GM12878 (cell line): ENCODE results near the gene CTCFL. TPM values are rescaled to one million over a fixed set of nuclear protein-coding genes. Genes with fewer than 3 reads are reported as not detected.

Source experiments
- ATAC-seq: fragments of 200-7000 bp; cut with Tn5 transposase; 3 replicates; pipeline ENCODE4 v1.9.1; 2020; ENCODE audit warnings: mild to moderate bottlenecking, moderate library complexity
- BruUV-seq: library from RNA; stranded (reverse); fragments of 400-500 nt; replicated peaks from 2 replicates; lab custom pipeline; 2021; lab: Mats Ljungman, UMichigan
- CTCF ChIA-PET: fragments of 300-600 bp; sonication (Branson Sonifier 250); formaldehyde crosslinking; extraction: SDS; loops from one replicate; lab custom pipeline; 2021; ENCODE audit warnings: inconsistent platforms; lab: Yijun Ruan, JAX
- POLR2A ChIA-PET: fragments of 350-600 bp; formaldehyde crosslinking; extraction: SDS; loops from one replicate; lab custom pipeline; 2021; ENCODE audit warnings: inconsistent platforms; lab: Charles Lee
- RAD21 ChIA-PET: fragments of 300-600 bp; sonication (Branson Sonifier 250); formaldehyde crosslinking; loops from one replicate; lab custom pipeline; 2023; ENCODE audit warnings: antibody characterized with exemption; ENCODE audit not compliant: unreplicated experiment; lab: Charles Lee
- SMC1A ChIA-PET: fragments of 300-600 bp; sonication (Branson Sonifier 250); formaldehyde crosslinking; loops from one replicate; lab custom pipeline; 2023; ENCODE audit not compliant: unreplicated experiment, uncharacterized antibody; lab: Charles Lee
- DNase-seq: peaks from one replicate; pipeline ENCODE4 v3.0.0-alpha.2; 2011; ENCODE audit warnings: low read depth, low spot score
- FAIRE-seq: peaks from 3 replicates; lab custom pipeline; 2011; peaks lifted over from hg19 to GRCh38; lab: Jason Lieb, UNC
- H2AFZ ChIP-seq: 2 replicates; pipeline ENCODE4 v1.6.0; 2011; ENCODE audit warnings: low read depth, low read length, control low read depth; ENCODE audit not compliant: control insufficient read depth
- H3K27ac ChIP-seq: 2 replicates; pipeline ENCODE4 v1.5.1; 2011; ENCODE audit warnings: control low read depth; ENCODE audit not compliant: control insufficient read depth, insufficient read depth
- H3K27me3 ChIP-seq, 2 experiments: replicated peaks in 1 of 2; 2 replicates each; pipeline versions ENCODE4 v1.6.0 to v1.6.1; 2011; ENCODE audit warnings: low read length in 1 of 2; ENCODE audit not compliant: control insufficient read depth in 2 of 2, insufficient read depth in 2 of 2
- H3K36me3 ChIP-seq, 2 experiments: 2 replicates each; pipeline ENCODE4 v1.5.1; 2011; ENCODE audit warnings: low read length in 1 of 2; ENCODE audit not compliant: control insufficient read depth in 2 of 2, insufficient read depth in 2 of 2
- H3K4me1 ChIP-seq: 2 replicates; pipeline ENCODE4 v1.6.1; 2011; ENCODE audit warnings: mild to moderate bottlenecking, low read length, moderate library complexity, mixed read lengths; ENCODE audit not compliant: control insufficient read depth, insufficient read depth
- H3K4me2 ChIP-seq: 2 replicates; pipeline ENCODE4 v1.6.0; 2011; ENCODE audit warnings: control low read depth; ENCODE audit not compliant: control insufficient read depth, insufficient read depth
- H3K4me3 ChIP-seq: fragments of 200-600 bp; sonication (generic); 2 replicates; pipeline ENCODE4 v1.5.1; 2016
- H3K79me2 ChIP-seq: 2 replicates; pipeline ENCODE4 v1.6.0; 2011; ENCODE audit warnings: low read length; ENCODE audit not compliant: control insufficient read depth, insufficient read depth
- H3K9ac ChIP-seq: 2 replicates; pipeline ENCODE4 v1.8.0; 2011; ENCODE audit warnings: low read length, control low read depth, mixed read lengths; ENCODE audit not compliant: control insufficient read depth, insufficient read depth
- H3K9me3 ChIP-seq: replicated peaks from 3 replicates; pipeline ENCODE4 v1.5.1; 2011; ENCODE audit warnings: mild to moderate bottlenecking, low read length; ENCODE audit not compliant: control insufficient read depth, insufficient read depth
- H4K20me1 ChIP-seq: 2 replicates; pipeline ENCODE4 v1.6.0; 2011; ENCODE audit not compliant: control insufficient read depth, insufficient read depth
- CBFB ChIP-seq: IDR thresholded peaks from 2 replicates; pipeline ENCODE4 v1.6.1; 2016; ENCODE audit warnings: antibody characterized with exemption, low read depth
- CBX5 ChIP-seq: sonication (generic); IDR thresholded peaks from 2 replicates; pipeline ENCODE4 v1.6.1; 2016; ENCODE audit warnings: low read depth, moderate library complexity, mild to moderate bottlenecking, inconsistent platforms
- CTCF ChIP-seq, 3 experiments: IDR thresholded peaks in 2 of 3; conservative IDR thresholded peaks in 1 of 3; 2 replicates each; pipeline ENCODE4 v1.5.1; 2011; ENCODE audit warnings: low read depth in 3 of 3, low read length in 3 of 3, mild to moderate bottlenecking in 3 of 3, control low read depth in 2 of 3, moderate library complexity in 2 of 3, inconsistent platforms in 1 of 3, mixed read lengths in 1 of 3; ENCODE audit not compliant: control insufficient read depth in 2 of 3, insufficient read depth in 1 of 3; ENCODE audit errors: extremely low read depth in 1 of 3
- JUNB ChIP-seq: IDR thresholded peaks from 2 replicates; pipeline ENCODE4 v1.6.1; 2016; ENCODE audit warnings: antibody characterized with exemption, mild to moderate bottlenecking
- KLF5 ChIP-seq: fragments of 450-650 bp; IDR thresholded peaks from 2 replicates; pipeline ENCODE4 v1.6.1; 2014; ENCODE audit warnings: mild to moderate bottlenecking; ENCODE audit not compliant: partially characterized antibody
- NFXL1 ChIP-seq: fragments of 450-650 bp; IDR thresholded peaks from 2 replicates; pipeline ENCODE4 v1.6.1; 2017; ENCODE audit warnings: antibody characterized with exemption, mild to moderate bottlenecking, borderline replicate concordance
- NR2C2 ChIP-seq: IDR thresholded peaks from 2 replicates; pipeline ENCODE4 v1.6.1; 2011; ENCODE audit warnings: borderline replicate concordance, low read depth; ENCODE audit not compliant: control insufficient read depth, insufficient read length
- POU2F2 ChIP-seq: IDR thresholded peaks from 3 replicates; pipeline ENCODE4 v1.6.1; 2011; ENCODE audit warnings: low read depth, mild to moderate bottlenecking, low read length, borderline replicate concordance
- RAD21 ChIP-seq: IDR thresholded peaks from 2 replicates; pipeline ENCODE4 v1.6.1; 2011; ENCODE audit warnings: mild to moderate bottlenecking, low read depth, low read length, moderate library complexity; ENCODE audit not compliant: insufficient read depth
- RAD51 ChIP-seq: fragments of 450-650 bp; IDR thresholded peaks from 2 replicates; pipeline ENCODE4 v1.6.1; 2016; ENCODE audit warnings: moderate library complexity, mild to moderate bottlenecking, inconsistent platforms
- RCOR1 ChIP-seq: conservative IDR thresholded peaks from 2 replicates; pipeline ENCODE4 v1.6.1; 2012; ENCODE audit warnings: low read depth, low read length, improper control_type of control experiment
- TAF1 ChIP-seq: IDR thresholded peaks from 2 replicates; pipeline ENCODE4 v1.6.1; 2011; ENCODE audit warnings: mild to moderate bottlenecking, low read depth, low read length, borderline replicate concordance
- YY1 ChIP-seq: IDR thresholded peaks from 2 replicates; pipeline ENCODE4 v1.6.1; 2011; ENCODE audit warnings: low read depth, mild to moderate bottlenecking, low read length
- ZNF24 ChIP-seq: fragments of 450-650 bp; IDR thresholded peaks from 2 replicates; pipeline ENCODE4 v1.6.1; 2017; ENCODE audit warnings: antibody characterized with exemption, mild to moderate bottlenecking
- WGBS: methylation state at CpG from one replicate; pipeline ENCODE4 v1.1.6; 2016; ENCODE audit warnings: low lambda C conversion rate; ENCODE audit not compliant: insufficient replicate concordance, insufficient coverage; ENCODE audit errors: missing lambda C conversion rate; 5-methylcytosine and 5-hydroxymethylcytosine counted together
- in situ Hi-C: fragments of 300-500 bp; cut with MboI; formaldehyde crosslinking; loops from 9 replicates; pipeline ENCODE4 v1.14.3; 2018; ENCODE audit warnings: mixed read lengths
- intact Hi-C: fragments of 100-400 bp; cut with micrococcal nuclease; formaldehyde crosslinking; loops from one replicate; pipeline ENCODE4 v1.14.2; 2022; ENCODE audit not compliant: unreplicated experiment
- polyA plus RNA-seq, 11 experiments: library from polyadenylated mRNA; depleted of rRNA in 4 of 11; unstranded in 6 of 11; stranded (reverse) in 5 of 11; fragments of >200 nt; fragmentation: Nextera tagmentation in 4 of 11; fragmentation: Illumina TruSeq in 1 of 11; extraction: Ambion mirVana in 4 of 11; extraction: Trizol in 1 of 11; gene quantifications; 1 replicate in 1 of 11; 2 replicates in 10 of 11; pipeline versions ENCODE4 v1.2.1 to v1.2.3, GENCODE V29; 2011 to 2016; ENCODE audit warnings: inconsistent platforms in 2 of 11, missing spikeins in 2 of 11, low read depth in 1 of 11
- total RNA-seq, 4 experiments: library from RNA; depleted of rRNA in 3 of 4; stranded (reverse); fragments of >200 nt in 3 of 4; fragmentation: Illumina TruSeq in 1 of 4; extraction: Trizol in 1 of 4; gene quantifications; 2 replicates each; pipeline versions ENCODE4 v1.2.1 to v1.2.3, GENCODE V29; 2013 to 2021

Gene CTCFL
- total and polyA plus RNA-seq, 10 of the 15 experiments (the other 5 are each of a cell fraction or from before 2014, with no cell fraction given): 0.06 to 0.20 (median 0.11) TPM; not detected in 4

- POLR2A ChIA-PET: interaction anchor here (0.8 to 1.2 kb wide), 2 partner anchors 20 to 69 kb away, joined by 3 to 6 read pairs; no protein-coding TSS in a partner anchor
- Histone ChIP-seq H2AFZ (no peak overlapping the region), H3K36me3 (no peaks in the 10 kb centered on the region), H3K27ac (no peak overlapping the region), H3K9ac (no peak overlapping the region), H3K4me2 (no peak overlapping the region), H3K79me2 (no peaks in the 10 kb centered on the region), H3K4me1 (peaks cover 20% of the 10 kb centered on the region), H3K27me3 (no peaks in the 10 kb centered on the region), H4K20me1 (no peaks in the 10 kb centered on the region), H3K9me3 (0 out of 3 replicates have a peak, but pooled peaks cover 1% of the 10 kb centered on the region), H3K4me3 (no peak overlapping the region)
- RAD21 ChIA-PET: interaction anchor here (1.1 kb wide), 1 partner anchor 26 kb away, joined by 4 read pairs; no protein-coding TSS in a partner anchor
- ATAC-seq: no peak
- no peak for DNase-seq
- in situ Hi-C loops (no loop called here), intact Hi-C loops (no loop called here)
- FAIRE-seq: no peak
- TF ChIP-seq CBFB: no peak
- TF ChIP-seq RCOR1: no peak
- TF ChIP-seq NR2C2: no peak
- no peak for TF ChIP-seq TAF1
- SMC1A ChIA-PET: interaction anchor here (0.9 to 1.4 kb wide), 4 partner anchors 8 to 67 kb away, joined by 3 to 4 read pairs (median 4); no protein-coding TSS in a partner anchor
- 70% methylated on average over 6 of the region's 6 CpGs for WGBS
- BruUV-seq: no TSS peak
- CTCF ChIA-PET: interaction anchor here (1.0 to 1.3 kb wide), 5 partner anchors 8 to 28 kb away, joined by 3 to 5 read pairs (median 3); no protein-coding TSS in a partner anchor
These were observed 57.2 kb downstream of the CTCFL start for GRCh38 chr20:57467742-57468141.

GRCh38 chr20:57465943-57466342, 59.0 kb downstream of the CTCFL start:
- H3K36me3 ChIP-seq: no peaks in the 10 kb centered on the region
- H3K4me2 ChIP-seq: no peak overlapping the region
- no peak overlapping the region for H3K4me3 ChIP-seq
- in situ Hi-C loops: no loop called here
- H2AFZ ChIP-seq: no peak overlapping the region
- intact Hi-C loops: no loop called here
- no TSS peak for BruUV-seq
- H3K9me3 ChIP-seq: no peaks in the 10 kb centered on the region
- CTCF ChIA-PET: interaction anchor here (0.6 to 1.5 kb wide), 3 partner anchors 12 to 67 kb away, joined by 3 to 5 read pairs (median 3); no protein-coding TSS in a partner anchor
- H3K4me1 ChIP-seq: peaks cover 20% of the 10 kb centered on the region
- H3K9ac ChIP-seq: no peak overlapping the region
- RAD21 ChIA-PET: no interaction called here
- H3K27me3 ChIP-seq: no peaks in the 10 kb centered on the region
- SMC1A ChIA-PET: no interaction called here
- H3K27ac ChIP-seq: no peak overlapping the region
- DNase-seq (no peak), ATAC-seq (no peak), FAIRE-seq (no peak)
- no peaks in the 10 kb centered on the region for H4K20me1 ChIP-seq
- 52% methylated on average over 4 of the region's 4 CpGs for WGBS
- H3K79me2 ChIP-seq: no peaks in the 10 kb centered on the region
- POLR2A ChIA-PET: no interaction called here
- TF ChIP-seq RAD51 (no peak), CBX5 (no peak), NFXL1 (no peak), CTCF (IDR thresholded peaks at IDR 0.05 in 2 of 3, conservative IDR thresholded peaks at IDR 0.05 in 1 of 3; ENCODE audit: control insufficient read depth in 2 of 3, extremely low read depth in 1 of 3, insufficient read depth in 1 of 3, low read depth in 3 of 3, low read length in 3 of 3) (peak in 2 of 3 experiments; percentile 29 to 42; a peak in 2 of 6 replicates), YY1 (no peak), POU2F2 (no peak), KLF5 (no peak), ZNF24 (no peak), RAD21 (peak; percentile 30; the same call in 1 of the 2 replicates), JUNB (no peak)
